ELR (cell line): Measurements from ENCODE around the gene SRRM1.

Source experiments
- DNase-seq: peaks from one replicate; pipeline ENCODE4 v3.0.0-alpha.2; 2015; ENCODE audit warnings: low read depth

The SRRM1 gene

GRCh38 chr1:24642481-24643362 lies at the start of gene SRRM1:
TSS of gene SRRM1 (plus strand) at chr1:24643302. CDS start at chr1:24643327, 25 bp downstream.
- peak; percentile 99 for DNase-seq

GRCh38 chr1:24594328-24594598 lies 48.8 kb upstream of the SRRM1 start:
- no peak for DNase-seq

GRCh38 chr1:24596401-24596880 lies 46.7 kb upstream of the SRRM1 start:
- DNase-seq: no peak

- DNase-seq: no peak
Measured at GRCh38 chr1:24599265-24599664, 43.8 kb upstream of the SRRM1 start.

GRCh38 chr1:24600551-24600950 lies 42.6 kb upstream of the SRRM1 start:
- DNase-seq: no peak

- no peak for DNase-seq
Measured at GRCh38 chr1:24605534-24606295, 37.4 kb upstream of the SRRM1 start.

GRCh38 chr1:24606296-24606605 lies 36.9 kb upstream of the SRRM1 start:
- DNase-seq: no peak

GRCh38 chr1:24606621-24607020 lies 36.5 kb upstream of the SRRM1 start:
- peak; percentile 9 for DNase-seq

GRCh38 chr1:24609949-24610517 lies 33.1 kb upstream of the SRRM1 start:
- DNase-seq: no peak

GRCh38 chr1:24619376-24619775 lies 23.7 kb upstream of the SRRM1 start:
- no peak for DNase-seq

- DNase-seq: no peak
Measured at GRCh38 chr1:24620678-24621077, 22.4 kb upstream of the SRRM1 start.

GRCh38 chr1:24621121-24621520 lies 22.0 kb upstream of the SRRM1 start:
- no peak for DNase-seq

- DNase-seq: no peak
Measured at GRCh38 chr1:24622218-24622617, 20.9 kb upstream of the SRRM1 start.

GRCh38 chr1:24632832-24633175 lies 10.3 kb upstream of the SRRM1 start:
- DNase-seq: no peak

- peak; percentile 81 for DNase-seq
Measured at GRCh38 chr1:24635195-24635843, 7.8 kb upstream of the SRRM1 start.

GRCh38 chr1:24636661-24637357 lies 6.3 kb upstream of the SRRM1 start:
- DNase-seq: no peak

GRCh38 chr1:24639094-24639493 lies 4.0 kb upstream of the SRRM1 start:
- no peak for DNase-seq

- no peak for DNase-seq
Measured at GRCh38 chr1:24639881-24640280, 3.2 kb upstream of the SRRM1 start.

- DNase-seq: no peak
Measured at GRCh38 chr1:24640288-24640687, 2.8 kb upstream of the SRRM1 start.

- peak; percentile 28 for DNase-seq
Measured at GRCh38 chr1:24641646-24642151, 1.4 kb upstream of the SRRM1 start.

GRCh38 chr1:24643363-24644099 lies 429 bp downstream of the SRRM1 start:
- peak; percentile 32 for DNase-seq
